WTC11 (cell line): ENCODE results near the gene TMEM176A. TPM values are rescaled to one million over a fixed set of nuclear protein-coding genes. Genes with fewer than 3 reads are reported as not detected.

Experiments used
- ATAC-seq: fragments of 200-7000 bp; cut with Tn5 transposase; 2 replicates; pipeline ENCODE4 v1.10.0; 2021; ENCODE audit warnings: mild to moderate bottlenecking, moderate library complexity
- CTCF ChIA-PET: fragments of 300-600 bp; sonication (Branson Sonifier 250); formaldehyde crosslinking; loops from one replicate; lab custom pipeline; 2021; ENCODE audit warnings: antibody characterized with exemption; lab: Charles Lee
- POLR2A ChIA-PET: fragments of 350-600 bp; sonication (Branson Sonifier 250); formaldehyde crosslinking; loops from one replicate; lab custom pipeline; 2021; ENCODE audit warnings: antibody characterized with exemption; lab: Charles Lee
- DNase-seq: peaks from one replicate; pipeline ENCODE4 v3.0.0; 2021; ENCODE audit warnings: low spot score
- H3K27ac Mint-ChIP-seq: 2 replicates; pipeline ENCODE4 v1.8.0; 2021; ENCODE audit warnings: mixed read lengths
- H3K27me3 Mint-ChIP-seq: 2 replicates; pipeline ENCODE4 v1.8.0; 2021; ENCODE audit warnings: low read depth, mild to moderate bottlenecking, moderate library complexity, mixed read lengths
- H3K36me3 Mint-ChIP-seq: 2 replicates; pipeline ENCODE4 v1.8.0; 2021; ENCODE audit warnings: mixed read lengths
- H3K4me1 Mint-ChIP-seq: 2 replicates; pipeline ENCODE4 v1.8.0; 2022; ENCODE audit warnings: mixed read lengths
- H3K4me3 Mint-ChIP-seq: 2 replicates; pipeline ENCODE4 v1.8.0; 2021; ENCODE audit warnings: mild to moderate bottlenecking, moderate library complexity, mixed read lengths
- H3K9me3 Mint-ChIP-seq: 2 replicates; pipeline ENCODE4 v1.8.0; 2021; ENCODE audit warnings: mixed read lengths
- ATF2 ChIP-seq: sonication (generic); formaldehyde crosslinking; IDR thresholded peaks from 2 replicates; pipeline ENCODE4 v1.8.1; 2022; ENCODE audit warnings: low read depth, missing genetic modification reagents, borderline replicate concordance
- ERG ChIP-seq: fragments of 250-450 bp; sonication (Bioruptor Pico); IDR thresholded peaks from 2 replicates; pipeline ENCODE4 v1.8.0; 2021; ENCODE audit warnings: mild to moderate bottlenecking
- OVOL2 ChIP-seq: fragments of 250-450 bp; sonication (Bioruptor Pico); IDR thresholded peaks from 2 replicates; pipeline ENCODE4 v1.9.0; 2021; ENCODE audit warnings: mild to moderate bottlenecking, borderline replicate concordance
- STAT6 ChIP-seq: sonication (generic); formaldehyde crosslinking; conservative IDR thresholded peaks from 2 replicates; pipeline ENCODE4 v1.8.1; 2023; ENCODE audit warnings: mild to moderate bottlenecking, low read depth, missing genetic modification reagents, moderate library complexity
- USF1 ChIP-seq: sonication (generic); formaldehyde crosslinking; IDR thresholded peaks from 2 replicates; pipeline ENCODE4 v1.8.0; 2022; ENCODE audit warnings: mild to moderate bottlenecking, missing genetic modification reagents
- ZBTB43 ChIP-seq: sonication (generic); formaldehyde crosslinking; IDR thresholded peaks from 2 replicates; pipeline ENCODE4 v1.8.1; 2023; ENCODE audit warnings: mild to moderate bottlenecking, missing genetic modification reagents
- ZNF138 ChIP-seq: sonication (generic); formaldehyde crosslinking; conservative IDR thresholded peaks from 2 replicates; pipeline ENCODE4 v1.8.1; 2022; ENCODE audit warnings: mild to moderate bottlenecking, moderate library complexity, missing genetic modification reagents
- ZNF232 ChIP-seq: sonication (generic); formaldehyde crosslinking; IDR thresholded peaks from 2 replicates; pipeline ENCODE4 v1.8.0; 2022; ENCODE audit warnings: mild to moderate bottlenecking, missing genetic modification reagents
- ZNF532 ChIP-seq: fragments of 250-450 bp; sonication (Bioruptor Pico); IDR thresholded peaks from 2 replicates; pipeline ENCODE4 v1.9.0; 2021; ENCODE audit warnings: mild to moderate bottlenecking, borderline replicate concordance
- total RNA-seq: library from RNA; stranded (reverse); gene quantifications from 3 replicates; pipeline ENCODE4 v1.2.3, GENCODE V29; 2021

The TMEM176A gene
- total RNA-seq, 1 experiment from 2014 or later, result 0.74 TPM

- TF ChIP-seq ZNF532 (CRISPR knock-in tag) (no peak), ATF2 (no peak), OVOL2 (CRISPR knock-in tag) (no peak), ZNF232 (CRISPR knock-in tag) (no peak), ERG (CRISPR knock-in tag) (no peak), USF1 (CRISPR knock-in tag) (no peak), ZBTB43 (CRISPR knock-in tag) (no peak), STAT6 (CRISPR knock-in tag) (no peak)
Measured at GRCh38 chr7:150784954-150785353, 15.6 kb upstream of the TMEM176A start (continued).

GRCh38 chr7:150787321-150788281 is 13.0 kb upstream of the TMEM176A start:
- H3K9me3 Mint-ChIP-seq, result no peaks in the 10 kb centered on the region
- CTCF ChIA-PET, result interaction anchor here (0.7 to 2.6 kb wide), 16 partner anchors 9 to 207 kb away, joined by 3 to 18 read pairs (median 4); no protein-coding TSS in a partner anchor
- TF ChIP-seq ZNF138 (CRISPR knock-in tag), result no peak
- TF ChIP-seq, all 79 proteins: peak for 0
- Mint-ChIP-seq H3K4me1 (no peaks in the 10 kb centered on the region), H3K27ac (no peak overlapping the region), H3K4me3 (no peak overlapping the region), H3K36me3 (no peaks in the 10 kb centered on the region), H3K27me3 (peaks cover 13% of the 10 kb centered on the region)
- POLR2A ChIA-PET, result no interaction called here
- DNase-seq, result no peak
- peak; percentile 64 for ATAC-seq
